Activated CD8-positive, alpha-beta memory T cell treated with anti-CD3 and anti-CD28 coated beads, Interleukin-2, amount 50 U/mL, for 4 hours (primary cell): ENCODE results near the gene ITPR2.
"Not testable (repeated sequence)": the region's sequence is repeated elsewhere in the genome, so short reads cannot be mapped to it uniquely, and the experiment has no call there.

Source experiments
- DNase-seq: peaks from one replicate; pipeline ENCODE4 v3.0.0-alpha.2; 2020

ITPR2 gene

GRCh38 chr12:26496170-26496569 is 336.8 kb downstream of the ITPR2 start:
- DNase-seq: no peak

GRCh38 chr12:26493656-26494055 is 339.3 kb downstream of the ITPR2 start:
- DNase-seq: no peak

GRCh38 chr12:26492406-26492805 is 340.6 kb downstream of the ITPR2 start:
- no peak for DNase-seq

GRCh38 chr12:26489908-26490307 is 343.1 kb downstream of the ITPR2 start:
- no peak for DNase-seq

GRCh38 chr12:26488351-26488750 is 344.6 kb downstream of the ITPR2 start:
- no peak for DNase-seq

GRCh38 chr12:26473291-26473690 is 359.7 kb downstream of the ITPR2 start:
- DNase-seq: no peak

GRCh38 chr12:26471560-26471959 is 361.4 kb downstream of the ITPR2 start:
- no peak for DNase-seq

GRCh38 chr12:26469421-26470180 is 363.4 kb downstream of the ITPR2 start:
- no peak for DNase-seq

- DNase-seq: no peak
These were observed 365.6 kb downstream of the ITPR2 start for GRCh38 chr12:26467351-26467750.

- no peak for DNase-seq
These were observed 366.3 kb downstream of the ITPR2 start for GRCh38 chr12:26466726-26467125.

- DNase-seq: no peak
These were observed 367.4 kb downstream of the ITPR2 start for GRCh38 chr12:26465419-26466097.

GRCh38 chr12:26461776-26462175 is 371.2 kb downstream of the ITPR2 start:
- DNase-seq: no peak

GRCh38 chr12:26460361-26460760 is 372.6 kb downstream of the ITPR2 start:
- no peak for DNase-seq

- DNase-seq: no peak
These were observed 376.9 kb downstream of the ITPR2 start for GRCh38 chr12:26455936-26456574.

- DNase-seq: no peak
These were observed 379.7 kb downstream of the ITPR2 start for GRCh38 chr12:26453246-26453645.

GRCh38 chr12:26452511-26452910 is 380.5 kb downstream of the ITPR2 start:
- no peak for DNase-seq

GRCh38 chr12:26451763-26452162 is 381.2 kb downstream of the ITPR2 start:
- DNase-seq: no peak

- DNase-seq: no peak
These were observed 387.1 kb downstream of the ITPR2 start for GRCh38 chr12:26445909-26446308.

- DNase-seq: no peak
These were observed 389.7 kb downstream of the ITPR2 start for GRCh38 chr12:26443309-26443708.

- no peak for DNase-seq
These were observed 391.6 kb downstream of the ITPR2 start for GRCh38 chr12:26441434-26441833.

GRCh38 chr12:26435069-26435404 is 398.0 kb downstream of the ITPR2 start:
- no peak for DNase-seq

GRCh38 chr12:26434299-26435068 is 398.5 kb downstream of the ITPR2 start:
- DNase-seq: no peak

GRCh38 chr12:26433701-26434100 is 399.3 kb downstream of the ITPR2 start:
- DNase-seq: not testable (repeated sequence)
